IPS-15b (cell line): ENCODE measurements around the gene TMX2.

Experiments used
- H3K27me3 ChIP-seq: one replicate; pipeline ENCODE4 v1.6.1; 2013; ENCODE audit warnings: low read length; ENCODE audit not compliant: control insufficient read depth, insufficient read depth
- H3K36me3 ChIP-seq: one replicate; pipeline ENCODE4 v1.6.1; 2013; ENCODE audit warnings: low read length; ENCODE audit not compliant: control insufficient read depth, insufficient read depth
- H3K4me1 ChIP-seq: one replicate; pipeline ENCODE4 v1.6.1; 2013; ENCODE audit warnings: mild to moderate bottlenecking, low read length; ENCODE audit not compliant: control insufficient read depth, insufficient read depth
- H3K4me3 ChIP-seq: one replicate; pipeline ENCODE4 v1.5.1; 2013; ENCODE audit warnings: low read depth, low read length
- H3K9ac ChIP-seq: one replicate; pipeline ENCODE4 v1.6.1; 2013; ENCODE audit warnings: low read depth, mild to moderate bottlenecking, low read length
- H3K9me3 ChIP-seq: one replicate; pipeline ENCODE4 v1.6.1; 2013; ENCODE audit warnings: mild to moderate bottlenecking, low read length; ENCODE audit not compliant: control insufficient read depth, insufficient read depth

Gene TMX2

DNA sequence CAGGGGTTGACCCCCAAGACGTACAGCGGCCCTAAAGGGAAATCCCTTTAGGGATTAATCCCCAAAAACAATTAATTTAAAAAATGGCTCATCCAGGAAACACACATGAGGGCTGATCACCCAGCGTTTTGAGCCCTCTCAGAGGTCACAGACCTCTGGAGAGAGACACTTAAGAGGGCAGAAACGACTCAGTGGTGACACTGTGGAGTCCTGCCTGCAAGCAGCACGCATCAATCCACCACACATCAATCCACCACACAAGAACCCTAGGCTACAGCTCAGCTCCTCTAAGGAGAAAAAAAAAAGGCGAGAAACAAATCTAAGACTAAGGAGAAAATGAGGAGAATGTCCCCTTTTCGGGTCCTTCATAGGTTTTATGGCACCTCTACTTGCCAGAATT lies 16.4 kb downstream of the TMX2 start:
- no peak overlapping the region for H3K4me3 ChIP-seq
- peak overlapping the region; percentile 26 for H3K9ac ChIP-seq

GRCh38 chr11:57729479-57729878 lies 17.1 kb downstream of the TMX2 start:
- Histone ChIP-seq H3K9me3 (no peaks in the 10 kb centered on the region), H3K4me1 (peaks cover 9% of the 10 kb centered on the region), H3K27me3 (no peaks in the 10 kb centered on the region), H3K36me3 (no peaks in the 10 kb centered on the region), H3K4me3 (no peak overlapping the region), H3K9ac (no peak overlapping the region)

More for the DNA sequence above, 16.4 kb downstream of the TMX2 start:
- Histone ChIP-seq H3K4me1 (peaks cover 9% of the 10 kb centered on the region), H3K27me3 (no peaks in the 10 kb centered on the region), H3K36me3 (no peaks in the 10 kb centered on the region), H3K9me3 (no peaks in the 10 kb centered on the region)

GRCh38 chr11:57732661-57733060 lies 20.3 kb downstream of the TMX2 start:
- H3K9ac ChIP-seq: no peak overlapping the region
- H3K4me3 ChIP-seq: no peak overlapping the region
- no peaks in the 10 kb centered on the region for H3K27me3 ChIP-seq
- no peaks in the 10 kb centered on the region for H3K9me3 ChIP-seq
- H3K4me1 ChIP-seq: peaks cover 15% of the 10 kb centered on the region
- peaks cover 3% of the 10 kb centered on the region for H3K36me3 ChIP-seq

- H3K36me3 ChIP-seq: peaks cover 12% of the 10 kb centered on the region
- H3K4me1 ChIP-seq: peaks cover 6% of the 10 kb centered on the region
- H3K4me3 ChIP-seq: no peak overlapping the region
- no peak overlapping the region for H3K9ac ChIP-seq
- H3K9me3 ChIP-seq: no peaks in the 10 kb centered on the region
- H3K27me3 ChIP-seq: no peaks in the 10 kb centered on the region
These were observed 23.4 kb downstream of the TMX2 start for GRCh38 chr11:57735619-57736298.

DNA sequence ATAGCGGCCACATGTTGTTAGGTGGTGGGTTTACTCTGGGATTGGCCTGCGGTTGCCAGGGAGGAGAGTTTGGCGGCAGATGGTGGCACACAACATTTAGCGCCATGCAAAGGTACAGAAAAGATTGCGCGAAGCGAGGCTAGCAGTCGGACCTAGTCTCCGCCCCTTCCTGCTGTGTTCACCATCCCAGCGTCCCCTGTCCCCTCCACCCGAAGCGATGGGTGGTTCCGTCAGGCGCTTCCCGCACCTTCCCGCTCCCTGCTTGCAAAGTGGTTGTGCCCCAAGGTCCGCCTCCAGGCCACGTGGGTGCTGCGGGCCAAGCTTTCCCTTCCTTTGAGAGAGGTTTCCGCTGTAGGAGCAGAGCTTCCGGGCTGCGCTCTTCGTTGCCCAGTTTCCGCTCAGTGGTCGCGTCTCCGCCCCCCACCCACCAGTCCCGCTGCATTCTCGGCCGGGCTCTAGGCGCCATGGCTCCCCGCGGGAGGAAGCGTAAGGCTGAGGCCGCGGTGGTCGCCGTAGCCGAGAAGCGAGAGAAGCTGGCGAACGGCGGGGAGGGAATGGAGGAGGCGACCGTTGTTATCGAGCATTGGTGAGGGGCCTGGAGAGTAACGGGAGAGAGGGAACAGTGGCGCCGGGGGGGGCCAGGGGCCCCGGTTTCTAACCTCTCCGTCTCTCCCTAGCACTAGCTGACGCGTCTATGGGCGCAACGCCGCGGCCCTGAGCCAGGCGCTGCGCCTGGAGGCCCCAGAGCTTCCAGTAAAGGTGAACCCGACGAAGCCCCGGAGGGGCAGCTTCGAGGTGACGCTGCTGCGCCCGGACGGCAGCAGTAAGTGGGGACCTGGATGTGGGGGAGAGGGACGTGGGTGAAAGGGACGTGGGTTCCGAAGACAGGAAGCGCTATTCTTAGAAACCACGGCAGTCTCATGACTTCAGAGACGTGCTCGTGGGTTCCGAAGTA lies 29.0 kb downstream of the TMX2 start, which contains the start of gene SELENOH:
Gene SELENOH, plus strand, starts transcription at position 360 of the 955 bp plus-strand sequence. Its CDS starts 105 bp downstream, at position 465.
- peak within 1 kb of the TSS; percentile 99 for H3K9ac ChIP-seq
- peak within 1 kb of the TSS; percentile 98 for H3K4me3 ChIP-seq
- no peaks in the 10 kb centered on the region for H3K27me3 ChIP-seq
- H3K9me3 ChIP-seq: no peaks in the 10 kb centered on the region
- H3K36me3 ChIP-seq: peaks cover 18% of the 10 kb centered on the region
- peaks cover 2% of the 10 kb centered on the region for H3K4me1 ChIP-seq

DNA sequence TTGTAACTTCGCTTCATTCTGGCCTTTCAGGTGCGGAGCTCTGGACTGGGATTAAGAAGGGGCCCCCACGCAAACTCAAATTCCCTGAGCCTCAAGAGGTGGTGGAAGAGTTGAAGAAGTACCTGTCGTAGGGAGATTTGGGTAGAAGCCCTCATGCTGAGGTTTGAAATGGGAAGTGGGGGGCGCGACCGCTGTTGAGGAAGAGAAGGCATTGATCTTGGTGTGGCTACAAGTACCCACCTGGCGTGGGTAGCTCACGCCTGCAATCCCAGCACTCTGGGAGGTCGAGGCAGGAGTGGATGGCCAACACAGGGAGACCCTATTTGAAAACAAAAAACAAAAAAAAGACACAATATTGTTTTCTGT lies 29.7 kb downstream of the TMX2 start:
- Histone ChIP-seq H3K9ac (peak overlapping the region; percentile 99), H3K9me3 (no peaks in the 10 kb centered on the region), H3K27me3 (no peaks in the 10 kb centered on the region), H3K36me3 (peaks cover 18% of the 10 kb centered on the region), H3K4me1 (peaks cover 2% of the 10 kb centered on the region), H3K4me3 (peak overlapping the region; percentile 98)

DNA sequence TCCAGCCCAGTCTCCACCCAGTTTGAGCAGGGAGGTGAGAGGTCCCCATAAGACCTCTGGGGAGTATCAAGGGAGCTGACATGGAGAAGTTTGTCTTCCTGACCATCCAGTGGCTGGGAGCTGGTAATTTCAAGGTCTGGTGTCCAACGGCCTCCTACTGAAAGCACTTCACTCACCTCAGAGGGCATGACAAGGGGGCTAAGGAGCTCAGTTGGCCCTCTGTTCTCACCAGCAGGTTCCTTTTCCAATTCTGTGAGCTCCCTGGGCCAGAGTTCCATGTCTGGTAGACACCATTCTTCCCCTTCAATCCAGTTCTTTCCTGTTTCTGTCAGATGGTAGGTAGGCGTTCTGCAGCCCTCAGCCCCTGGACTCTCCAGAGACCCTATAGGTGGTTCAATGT lies 32.0 kb downstream of the TMX2 start:
- peaks cover 2% of the 10 kb centered on the region for H3K4me1 ChIP-seq
- peaks cover 10% of the 10 kb centered on the region for H3K36me3 ChIP-seq
- H3K4me3 ChIP-seq: no peak overlapping the region

DNA sequence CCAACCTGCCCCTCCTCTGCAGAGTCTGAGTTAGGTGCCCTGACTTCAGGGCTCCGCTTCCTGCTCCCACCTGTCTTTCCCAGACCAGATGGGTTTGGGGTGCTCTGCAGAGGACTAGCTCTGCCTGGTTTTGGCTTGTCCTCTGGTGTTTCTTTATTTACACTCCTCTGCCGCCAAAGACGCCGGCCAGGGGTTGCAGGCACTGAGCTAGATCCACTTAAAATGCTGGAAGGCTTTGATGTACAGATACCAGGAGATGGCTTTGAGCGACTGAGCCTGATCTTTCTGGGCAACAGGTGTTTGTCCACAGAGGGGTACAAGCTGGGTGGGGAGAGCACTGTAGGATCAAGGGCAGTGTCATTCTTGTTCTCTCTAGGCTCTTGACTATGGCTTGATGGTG lies 32.8 kb downstream of the TMX2 start:
- no peaks in the 10 kb centered on the region for H3K9me3 ChIP-seq
- no peak overlapping the region for H3K4me3 ChIP-seq
- no peaks in the 10 kb centered on the region for H3K27me3 ChIP-seq
- H3K36me3 ChIP-seq: peaks cover 10% of the 10 kb centered on the region
- no peak overlapping the region for H3K9ac ChIP-seq
- peaks cover 2% of the 10 kb centered on the region for H3K4me1 ChIP-seq

More for the DNA sequence above, 32.0 kb downstream of the TMX2 start:
- H3K9ac ChIP-seq: no peak overlapping the region
- no peaks in the 10 kb centered on the region for H3K27me3 ChIP-seq
- H3K9me3 ChIP-seq: no peaks in the 10 kb centered on the region

- Histone ChIP-seq H3K9ac (no peak overlapping the region), H3K9me3 (no peaks in the 10 kb centered on the region), H3K4me3 (no peak overlapping the region), H3K36me3 (peaks cover 10% of the 10 kb centered on the region), H3K27me3 (no peaks in the 10 kb centered on the region), H3K4me1 (peaks cover 2% of the 10 kb centered on the region)
These were observed 34.5 kb downstream of the TMX2 start for GRCh38 chr11:57746920-57747319.

GRCh38 chr11:57751176-57751575 lies 38.8 kb downstream of the TMX2 start:
- H3K9ac ChIP-seq: no peak overlapping the region
- H3K27me3 ChIP-seq: no peaks in the 10 kb centered on the region
- H3K9me3 ChIP-seq: no peaks in the 10 kb centered on the region
- H3K4me3 ChIP-seq: no peak overlapping the region
- no peaks in the 10 kb centered on the region for H3K36me3 ChIP-seq
- H3K4me1 ChIP-seq: peaks cover 2% of the 10 kb centered on the region

DNA sequence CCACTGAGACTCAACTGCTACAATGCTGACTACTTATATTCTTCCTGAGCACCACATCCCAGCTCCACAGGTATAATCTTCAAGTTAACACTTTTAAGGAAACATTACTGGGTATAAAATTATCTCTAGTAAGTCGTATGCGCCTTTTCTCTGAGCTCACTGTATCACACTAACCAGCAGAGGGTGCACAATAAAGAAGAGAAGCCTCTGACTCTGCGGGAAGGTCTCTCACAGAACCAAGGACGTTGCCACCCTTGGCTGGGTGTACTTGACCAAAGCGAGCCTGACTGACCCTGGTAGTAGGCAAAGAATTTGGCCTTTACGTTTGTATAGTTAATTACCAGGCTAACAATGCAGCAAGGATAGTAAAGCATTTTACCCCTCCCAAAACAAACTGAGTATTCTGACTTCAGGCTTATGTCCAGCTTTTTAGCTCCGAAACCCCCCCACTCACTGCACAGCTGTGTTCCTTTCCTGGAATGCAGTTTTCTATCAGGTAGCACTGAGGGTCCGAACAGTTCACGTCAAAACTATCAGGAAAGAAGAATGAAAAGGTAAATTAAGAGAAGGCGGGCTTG lies 39.4 kb downstream of the TMX2 start, which contains the start of gene BTBD18:
Gene BTBD18, minus strand, starts transcription at position 144 of the 578 bp plus-strand sequence. CDS start 631 bp downstream, outside the sequence.
- no peaks in the 10 kb centered on the region for H3K9me3 ChIP-seq
- H3K4me1 ChIP-seq: peaks cover 2% of the 10 kb centered on the region
- no peaks in the 10 kb centered on the region for H3K27me3 ChIP-seq
- H3K4me3 ChIP-seq: no peak within 1 kb of the TSS
- no peaks in the 10 kb centered on the region for H3K36me3 ChIP-seq
- no peak within 1 kb of the TSS for H3K9ac ChIP-seq
